ENCODE measurements around the gene SNAP25. TPM values are rescaled to one million over a fixed set of nuclear protein-coding genes. Genes with fewer than 3 reads are reported as not detected.

Gene SNAP25
- total RNA-seq, result 1 to 10 TPM in 1 of 4 donors, under 1 TPM in 1, not detected in 2; 0.34 to 2.1 TPM

DNA sequence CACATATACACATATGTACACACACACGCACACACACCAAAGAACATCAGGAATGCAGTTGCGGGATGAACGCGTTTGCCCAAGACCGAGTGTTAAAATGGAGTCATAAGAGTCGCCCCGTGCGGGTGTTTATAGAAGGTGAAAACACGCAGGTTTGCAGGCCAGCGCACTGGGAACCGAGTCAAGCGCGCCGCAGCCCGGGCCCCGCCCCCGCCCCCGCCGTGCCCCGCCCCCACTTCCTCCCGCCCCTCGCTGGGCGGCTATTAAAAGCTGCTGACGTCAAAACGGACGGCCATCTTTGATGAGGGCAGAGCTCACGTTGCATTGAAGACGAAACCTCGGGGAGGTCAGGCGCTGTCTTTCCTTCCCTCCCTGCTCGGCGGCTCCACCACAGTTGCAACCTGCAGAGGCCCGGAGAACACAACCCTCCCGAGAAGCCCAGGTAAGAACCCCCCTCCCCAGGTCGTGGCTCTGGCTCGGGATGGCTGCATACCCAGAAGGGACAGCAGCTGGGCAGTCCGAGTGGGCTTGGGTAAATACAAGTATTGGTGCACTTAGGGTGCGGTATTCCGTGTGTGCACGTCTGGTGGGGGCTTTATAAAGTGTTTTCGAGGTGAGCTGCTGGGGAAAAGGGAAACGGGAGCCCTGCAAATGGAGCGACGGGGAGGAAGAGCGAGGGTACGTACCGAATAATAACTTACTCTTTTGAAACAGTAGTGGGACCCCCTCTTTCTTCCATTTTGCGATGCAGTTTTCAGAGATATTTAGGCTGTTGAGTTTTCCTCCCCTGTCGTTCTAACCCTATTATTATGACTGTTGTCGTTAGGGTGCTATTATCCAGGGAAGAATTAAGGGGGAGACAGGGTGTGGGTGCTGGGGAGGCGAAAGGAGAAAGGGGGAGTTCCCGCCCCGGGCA lies at the start of gene SNAP25:
SNAP25 (plus strand) TSS at position 295 of the 916 bp plus-strand sequence. CDS start 56,662 bp downstream, outside the sequence.
- intact Hi-C loops (cut with DNase I; ENCODE audit: low total_unique reads), result no loop called here
- H3K4me3 ChIP-seq (ENCODE audit: low read depth, poor library complexity, severe bottlenecking), result no peak within 1 kb of the TSS
- no peak for DNase-seq (ENCODE audit: low spot score in 2 of 2)
- TF ChIP-seq, protein P1, sequence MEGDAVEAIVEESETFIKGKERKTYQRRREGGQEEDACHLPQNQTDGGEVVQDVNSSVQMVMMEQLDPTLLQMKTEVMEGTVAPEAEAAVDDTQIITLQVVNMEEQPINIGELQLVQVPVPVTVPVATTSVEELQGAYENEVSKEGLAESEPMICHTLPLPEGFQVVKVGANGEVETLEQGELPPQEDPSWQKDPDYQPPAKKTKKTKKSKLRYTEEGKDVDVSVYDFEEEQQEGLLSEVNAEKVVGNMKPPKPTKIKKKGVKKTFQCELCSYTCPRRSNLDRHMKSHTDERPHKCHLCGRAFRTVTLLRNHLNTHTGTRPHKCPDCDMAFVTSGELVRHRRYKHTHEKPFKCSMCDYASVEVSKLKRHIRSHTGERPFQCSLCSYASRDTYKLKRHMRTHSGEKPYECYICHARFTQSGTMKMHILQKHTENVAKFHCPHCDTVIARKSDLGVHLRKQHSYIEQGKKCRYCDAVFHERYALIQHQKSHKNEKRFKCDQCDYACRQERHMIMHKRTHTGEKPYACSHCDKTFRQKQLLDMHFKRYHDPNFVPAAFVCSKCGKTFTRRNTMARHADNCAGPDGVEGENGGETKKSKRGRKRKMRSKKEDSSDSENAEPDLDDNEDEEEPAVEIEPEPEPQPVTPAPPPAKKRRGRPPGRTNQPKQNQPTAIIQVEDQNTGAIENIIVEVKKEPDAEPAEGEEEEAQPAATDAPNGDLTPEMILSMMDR (IDR thresholded peaks at IDR 0.05), result no peak
- no peak for TF ChIP-seq POLR2A (IDR thresholded peaks at IDR 0.05)
- WGBS, 2 donors, result 1 to 2% methylated on average over 37 to 40 of the region's 53 CpGs

DNA sequence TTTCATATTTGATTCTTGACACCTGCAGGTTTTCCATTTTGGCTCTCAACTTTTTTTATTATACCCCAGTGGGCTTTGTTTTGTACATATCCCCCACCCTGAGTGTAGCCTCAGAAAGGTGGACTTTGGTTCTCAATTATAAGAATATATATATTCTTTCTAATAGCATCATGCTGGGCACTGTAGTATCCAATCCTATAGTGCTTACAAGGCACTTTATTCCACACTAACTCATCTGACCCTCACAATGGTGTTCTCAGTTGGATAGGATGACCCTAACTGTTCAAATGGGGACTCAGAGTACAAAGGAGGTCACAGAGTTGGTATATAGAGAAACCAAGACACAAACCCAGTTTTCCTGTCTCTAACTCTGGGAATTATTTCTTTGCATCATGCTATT lies 48.9 kb upstream of the SNAP25 start:
- TF ChIP-seq, protein P1 (IDR thresholded peaks at IDR 0.05), result no peak
- no peak for TF ChIP-seq POLR2A (IDR thresholded peaks at IDR 0.05)
- intact Hi-C loops (cut with DNase I; ENCODE audit: low total_unique reads), result no loop called here
- H3K4me3 ChIP-seq (ENCODE audit: low read depth, poor library complexity, severe bottlenecking), result no peak overlapping the region
- no peak for DNase-seq (ENCODE audit: low spot score in 2 of 2)

DNA sequence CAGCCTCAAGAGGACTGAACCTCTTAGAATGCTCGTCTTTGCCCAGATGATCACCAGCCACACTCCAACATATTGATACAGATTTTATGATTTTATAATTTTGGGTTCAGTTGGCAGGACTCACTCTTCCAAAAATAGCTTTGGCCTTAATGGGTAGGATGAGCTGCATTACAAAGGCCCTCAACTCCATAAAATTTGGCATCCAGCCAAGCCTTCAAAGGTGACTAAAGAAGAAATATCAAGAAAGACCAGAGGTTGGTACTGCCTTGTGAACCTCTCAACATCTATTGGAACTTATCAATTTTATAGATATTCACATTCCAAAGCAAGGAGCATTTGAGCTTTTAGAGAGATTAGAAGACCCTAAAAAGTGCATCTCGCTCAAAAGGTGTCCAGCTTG lies 48.4 kb upstream of the SNAP25 start:
- intact Hi-C loops (cut with DNase I; ENCODE audit: low total_unique reads), result no loop called here
- WGBS, 2 donors, result 91 to 95% methylated on average over 2 of the region's 2 CpGs
- H3K4me3 ChIP-seq (ENCODE audit: low read depth, poor library complexity, severe bottlenecking), result no peak overlapping the region
- TF ChIP-seq, protein P1 (IDR thresholded peaks at IDR 0.05), result no peak
- TF ChIP-seq POLR2A (IDR thresholded peaks at IDR 0.05), result no peak
- no peak for DNase-seq (ENCODE audit: low spot score in 2 of 2)

DNA sequence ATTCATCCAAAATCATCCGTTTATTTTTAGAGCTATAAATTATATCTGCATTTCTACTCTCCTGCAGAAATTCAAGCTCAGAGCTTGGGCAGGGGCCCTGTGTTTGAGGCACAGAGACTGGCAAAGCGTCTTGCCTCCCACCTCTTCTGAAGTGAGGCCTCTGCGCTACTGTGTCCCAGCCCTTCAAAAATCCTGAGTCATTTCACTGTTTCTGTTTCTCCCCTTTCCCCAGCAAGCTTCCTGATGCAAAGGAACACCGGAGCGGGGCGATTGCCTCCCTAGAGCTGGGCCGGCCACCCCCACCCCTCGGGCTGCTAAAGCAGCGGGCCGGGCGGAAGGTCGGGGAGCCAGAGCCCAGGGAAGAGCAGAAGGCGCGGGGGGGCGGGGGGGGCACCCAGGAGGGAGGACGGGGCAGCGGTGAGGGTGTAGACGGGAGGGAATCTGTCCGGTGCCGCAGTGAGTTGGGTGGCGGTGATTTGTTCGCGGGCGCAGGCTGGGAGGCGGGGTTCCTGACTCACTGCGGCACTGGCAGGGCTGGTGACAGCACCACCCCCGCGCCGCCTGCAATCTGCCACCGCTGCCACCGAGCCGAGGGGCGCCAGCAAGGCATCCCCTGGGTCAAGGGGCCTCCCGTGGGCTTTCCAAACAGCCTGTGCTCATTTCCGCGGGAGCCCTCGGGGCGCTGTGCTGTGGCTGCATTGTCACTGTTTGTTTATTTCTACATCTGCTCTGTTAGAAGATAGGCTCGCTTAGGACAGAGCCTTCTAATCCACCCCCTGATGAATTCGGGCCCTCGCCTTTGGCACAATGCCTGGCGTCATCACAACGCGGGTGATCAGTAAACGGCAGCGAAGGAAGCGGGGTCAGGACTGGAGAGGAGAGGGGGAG lies 46.5 kb upstream of the SNAP25 start:
- no peak for TF ChIP-seq POLR2A (IDR thresholded peaks at IDR 0.05)
- TF ChIP-seq, protein P1 (IDR thresholded peaks at IDR 0.05), result no peak
- intact Hi-C loops (cut with DNase I; ENCODE audit: low total_unique reads), result no loop called here
- H3K4me3 ChIP-seq (ENCODE audit: low read depth, poor library complexity, severe bottlenecking), result no peak overlapping the region
- no peak for DNase-seq (ENCODE audit: low spot score in 2 of 2)
- 6 to 8% methylated on average over 30 to 41 of the region's 47 CpGs for WGBS, 2 donors

DNA sequence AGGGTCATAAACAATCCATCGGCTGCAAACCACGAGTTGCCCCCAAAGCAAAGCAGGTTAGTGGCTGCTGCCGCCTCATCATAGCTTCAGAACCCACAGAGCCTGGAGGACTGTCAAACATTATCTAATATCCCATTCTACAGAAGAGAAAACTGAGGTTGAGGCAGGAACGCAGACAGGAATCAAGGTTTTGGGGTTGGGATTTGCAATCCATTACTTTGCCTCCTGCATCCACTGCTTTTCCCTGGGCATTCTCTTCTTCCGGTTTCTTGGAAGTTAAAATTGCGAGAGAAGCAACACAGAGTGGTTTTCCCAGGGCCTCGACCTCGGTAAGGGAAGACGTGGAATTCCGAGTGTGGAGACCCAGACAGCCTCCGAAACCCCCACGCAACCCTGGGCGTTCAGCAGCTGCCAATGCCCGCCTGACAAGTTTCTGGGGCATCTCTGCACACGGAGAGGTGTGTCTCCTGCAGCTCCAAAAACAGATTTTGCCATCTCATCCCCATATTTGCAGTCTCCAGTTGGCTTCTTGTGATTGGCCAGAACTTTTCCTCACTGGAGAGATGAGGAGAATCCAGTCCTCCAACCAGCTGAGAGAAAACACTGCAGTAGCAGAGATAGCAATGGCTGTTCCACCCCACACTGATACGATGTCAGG lies 45.5 kb upstream of the SNAP25 start:
- 90 to 91% methylated on average over 16 of the region's 16 CpGs for WGBS, 2 donors
- intact Hi-C loops (cut with DNase I; ENCODE audit: low total_unique reads), result no loop called here
- DNase-seq (ENCODE audit: low spot score in 2 of 2), result no peak
- H3K4me3 ChIP-seq (ENCODE audit: low read depth, poor library complexity, severe bottlenecking), result no peak overlapping the region
- TF ChIP-seq, protein P1 (IDR thresholded peaks at IDR 0.05), result no peak
- TF ChIP-seq POLR2A (IDR thresholded peaks at IDR 0.05), result no peak
